Calu3 (cell line): Measurements from ENCODE around the gene RAB29. TPM values are rescaled to one million over a fixed set of nuclear protein-coding genes. Genes with fewer than 3 reads are reported as not detected.
"Not testable (repeated sequence)": the region's sequence is repeated elsewhere in the genome, so short reads cannot be mapped to it uniquely, and the experiment has no call there.

Experiments
- BruUV-seq: library from RNA; stranded (reverse); fragments of 400-500 nt; replicated peaks from 2 replicates; lab custom pipeline; 2021; lab: Mats Ljungman, UMichigan
- CTCF ChIA-PET: fragments of 300-600 bp; sonication (Branson Sonifier 250); formaldehyde crosslinking; loops from one replicate; lab custom pipeline; 2022; ENCODE audit warnings: antibody characterized with exemption; lab: Charles Lee
- DNase-seq: peaks from one replicate; pipeline ENCODE4 v3.0.0; 2022
- H3K27ac Mint-ChIP-seq: one replicate; pipeline ENCODE4 v1.8.0; 2022; ENCODE audit warnings: mixed read lengths; ENCODE audit not compliant: unreplicated experiment
- H3K27me3 Mint-ChIP-seq: one replicate; pipeline ENCODE4 v1.8.0; 2022; ENCODE audit warnings: mixed read lengths; ENCODE audit not compliant: unreplicated experiment
- H3K36me3 Mint-ChIP-seq: one replicate; pipeline ENCODE4 v1.8.0; 2022; ENCODE audit warnings: mild to moderate bottlenecking, moderate library complexity, mixed read lengths; ENCODE audit not compliant: insufficient read depth, unreplicated experiment
- H3K4me1 Mint-ChIP-seq: one replicate; pipeline ENCODE4 v1.8.0; 2022; ENCODE audit warnings: mild to moderate bottlenecking, low read depth, mixed read lengths; ENCODE audit not compliant: unreplicated experiment
- H3K4me3 Mint-ChIP-seq: one replicate; pipeline ENCODE4 v1.8.0; 2022; ENCODE audit warnings: mild to moderate bottlenecking, low read depth, moderate library complexity, mixed read lengths; ENCODE audit not compliant: unreplicated experiment
- H3K9me3 Mint-ChIP-seq: one replicate; pipeline ENCODE4 v1.8.0; 2022; ENCODE audit warnings: low read depth, mixed read lengths; ENCODE audit not compliant: unreplicated experiment
- intact Hi-C: fragments of 100-400 bp; cut with micrococcal nuclease; formaldehyde crosslinking; loops from one replicate; pipeline ENCODE4 v1.10.0; 2022; ENCODE audit not compliant: unreplicated experiment
- total RNA-seq: library from RNA; stranded (reverse); gene quantifications from 2 replicates; pipeline ENCODE4 v1.2.3, GENCODE V29; 2022
- TF ChIP-seq, protein P1 (sequence below): fragments of 200-600 bp; IDR thresholded peaks from one replicate; pipeline ENCODE4 v1.8.0; 2022; ENCODE audit warnings: antibody characterized with exemption; ENCODE audit not compliant: unreplicated experiment

RAB29 gene
- total RNA-seq, 1 experiment from 2014 or later: 27.1 TPM

DNA sequence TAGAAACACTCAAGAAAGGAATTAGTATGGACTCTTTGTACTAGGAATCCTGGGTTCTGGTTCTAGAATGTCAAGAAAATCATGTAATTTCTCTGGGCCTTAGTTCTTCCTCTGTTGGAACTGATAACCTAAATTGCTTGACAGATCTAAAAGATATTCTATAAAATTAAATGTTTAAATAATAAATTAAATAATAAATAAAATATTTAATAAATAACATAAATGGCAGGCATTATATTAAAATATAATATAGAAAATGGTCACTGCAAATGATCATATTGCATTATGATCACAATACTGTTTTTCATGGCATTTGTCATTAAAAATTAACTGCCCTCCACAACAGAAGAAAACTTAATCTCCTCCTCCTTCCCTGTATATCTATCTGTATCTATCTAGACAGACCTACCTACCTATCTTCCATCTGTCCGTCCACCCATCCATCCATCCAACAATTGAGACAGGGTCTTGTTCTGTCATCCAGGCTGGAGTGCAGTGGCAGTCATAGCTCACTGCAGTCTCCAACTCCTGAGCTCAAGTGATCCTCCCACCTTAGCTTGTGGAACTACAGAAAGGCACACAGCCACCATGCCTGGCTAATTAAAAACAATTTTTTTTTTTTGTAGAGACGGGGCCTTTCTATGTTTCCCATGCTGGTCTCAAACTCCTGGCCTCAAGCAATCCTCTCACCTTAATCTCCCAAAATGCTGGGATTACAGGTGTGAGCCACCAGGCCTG, 41.7 kb downstream of the RAB29 start:
- Mint-ChIP-seq H3K9me3 (no peaks in the 10 kb centered on the region), H3K27ac (no peak overlapping the region), H3K4me3 (no peak overlapping the region), H3K36me3 (peaks cover 66% of the 10 kb centered on the region), H3K4me1 (peaks cover 20% of the 10 kb centered on the region), H3K27me3 (no peaks in the 10 kb centered on the region)
- CTCF ChIA-PET: no interaction called here
- BruUV-seq: no TSS peak
- TF ChIP-seq, protein P1, sequence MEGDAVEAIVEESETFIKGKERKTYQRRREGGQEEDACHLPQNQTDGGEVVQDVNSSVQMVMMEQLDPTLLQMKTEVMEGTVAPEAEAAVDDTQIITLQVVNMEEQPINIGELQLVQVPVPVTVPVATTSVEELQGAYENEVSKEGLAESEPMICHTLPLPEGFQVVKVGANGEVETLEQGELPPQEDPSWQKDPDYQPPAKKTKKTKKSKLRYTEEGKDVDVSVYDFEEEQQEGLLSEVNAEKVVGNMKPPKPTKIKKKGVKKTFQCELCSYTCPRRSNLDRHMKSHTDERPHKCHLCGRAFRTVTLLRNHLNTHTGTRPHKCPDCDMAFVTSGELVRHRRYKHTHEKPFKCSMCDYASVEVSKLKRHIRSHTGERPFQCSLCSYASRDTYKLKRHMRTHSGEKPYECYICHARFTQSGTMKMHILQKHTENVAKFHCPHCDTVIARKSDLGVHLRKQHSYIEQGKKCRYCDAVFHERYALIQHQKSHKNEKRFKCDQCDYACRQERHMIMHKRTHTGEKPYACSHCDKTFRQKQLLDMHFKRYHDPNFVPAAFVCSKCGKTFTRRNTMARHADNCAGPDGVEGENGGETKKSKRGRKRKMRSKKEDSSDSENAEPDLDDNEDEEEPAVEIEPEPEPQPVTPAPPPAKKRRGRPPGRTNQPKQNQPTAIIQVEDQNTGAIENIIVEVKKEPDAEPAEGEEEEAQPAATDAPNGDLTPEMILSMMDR: no peak
- intact Hi-C loops: loop anchor here (2.0 kb wide), 1 partner anchor 13 kb away; no protein-coding TSS in a partner anchor
- DNase-seq: no peak

DNA sequence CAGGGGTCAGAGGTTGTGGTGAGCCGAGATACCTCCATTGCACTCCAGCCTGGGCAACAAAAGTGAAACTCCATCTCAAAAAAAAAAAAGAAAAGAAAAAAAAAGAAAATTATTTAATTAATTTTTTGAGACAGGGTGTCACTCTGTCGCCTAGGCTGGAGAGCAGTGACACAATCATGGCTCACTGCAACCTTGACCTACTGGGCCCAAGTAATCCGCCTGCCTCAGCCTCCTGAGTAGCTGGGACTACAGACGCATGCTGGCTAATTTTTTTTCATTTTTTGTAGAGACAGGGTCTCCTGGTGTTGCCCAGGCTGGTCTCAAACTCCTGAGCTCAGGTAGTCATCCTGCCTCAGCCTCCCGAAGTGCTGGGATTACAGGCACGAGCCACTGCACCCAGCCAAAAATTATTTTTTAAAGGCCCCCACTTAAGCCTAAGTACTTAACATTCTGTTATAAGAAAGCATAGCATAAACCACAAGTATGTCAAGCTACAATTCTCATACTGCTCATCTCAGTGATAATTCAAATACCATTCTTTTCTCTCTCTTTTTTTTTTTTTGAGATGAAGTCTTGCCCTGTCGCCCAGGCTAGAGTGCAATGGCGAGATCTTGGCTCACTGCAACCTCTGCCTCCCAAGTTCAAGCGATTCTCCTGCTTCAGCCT, 45.2 kb downstream of the RAB29 start:
- CTCF ChIA-PET: interaction anchor here (0.7 kb wide), 1 partner anchor 98 kb away, joined by 3 read pairs; no protein-coding TSS in a partner anchor
- H3K4me1 Mint-ChIP-seq: peaks cover 33% of the 10 kb centered on the region
- no peaks in the 10 kb centered on the region for H3K9me3 Mint-ChIP-seq
- intact Hi-C loops: no loop called here
- DNase-seq: no peak
- no TSS peak for BruUV-seq
- H3K27me3 Mint-ChIP-seq: no peaks in the 10 kb centered on the region
- H3K4me3 Mint-ChIP-seq: no peak overlapping the region
- H3K36me3 Mint-ChIP-seq: peaks cover 64% of the 10 kb centered on the region
- H3K27ac Mint-ChIP-seq: no peak overlapping the region
- TF ChIP-seq, protein P1: no peak

DNA sequence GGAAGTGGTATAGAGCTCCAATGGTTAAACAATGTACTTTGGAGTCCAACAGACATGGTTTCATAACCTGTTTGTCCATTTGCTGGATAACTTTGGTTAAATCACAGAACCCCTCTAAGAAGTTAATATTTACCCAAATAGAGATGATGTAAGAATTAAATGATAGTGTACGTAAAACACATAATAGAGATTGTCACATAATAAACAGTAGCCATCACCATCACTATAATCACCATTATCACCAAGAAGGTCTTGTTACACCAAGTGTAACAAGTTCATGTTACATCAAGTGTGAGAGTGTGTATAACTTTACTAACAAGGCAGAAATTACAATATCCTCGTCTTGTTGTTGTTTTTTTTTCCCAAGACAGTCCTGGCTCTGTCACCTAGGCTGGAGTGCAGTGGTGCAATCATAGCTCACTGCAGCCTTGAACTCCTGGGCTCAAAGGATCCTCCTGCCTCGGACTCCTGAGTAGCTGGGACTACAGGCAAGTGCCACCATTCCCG, 48.6 kb downstream of the RAB29 start:
- TF ChIP-seq, protein P1: no peak
- Mint-ChIP-seq H3K27ac (no peak overlapping the region), H3K4me3 (no peak overlapping the region), H3K27me3 (no peaks in the 10 kb centered on the region), H3K36me3 (peaks cover 65% of the 10 kb centered on the region), H3K4me1 (peaks cover 20% of the 10 kb centered on the region), H3K9me3 (no peaks in the 10 kb centered on the region)
- no TSS peak for BruUV-seq
- CTCF ChIA-PET: interaction anchor here (0.5 kb wide), 1 partner anchor 14 kb away, joined by 3 read pairs; no protein-coding TSS in a partner anchor
- DNase-seq: no peak
- intact Hi-C loops: no loop called here

DNA sequence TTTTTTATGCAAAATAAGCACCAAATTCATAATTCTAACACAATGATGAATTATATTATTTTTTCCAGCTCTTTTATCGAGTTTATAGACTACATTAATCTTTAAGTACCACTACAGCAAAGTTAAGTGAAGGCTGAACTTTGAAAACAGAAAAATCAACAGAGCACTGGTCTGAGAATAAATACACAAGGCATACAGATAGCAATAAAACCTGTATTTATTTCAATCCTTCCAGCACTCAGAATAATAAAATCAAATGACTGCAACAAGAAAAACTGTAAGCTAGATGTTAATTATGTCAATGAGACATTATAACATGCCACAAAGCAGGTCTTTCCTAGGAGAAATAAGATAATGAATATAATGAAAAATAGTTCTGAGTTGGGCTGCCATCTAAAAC, 49.8 kb downstream of the RAB29 start:
- H3K9me3 Mint-ChIP-seq: no peaks in the 10 kb centered on the region
- TF ChIP-seq, protein P1: no peak
- CTCF ChIA-PET: interaction anchor here (0.5 kb wide), 1 partner anchor 67 kb away, joined by 4 read pairs; no protein-coding TSS in a partner anchor
- H3K36me3 Mint-ChIP-seq: peaks cover 66% of the 10 kb centered on the region
- H3K4me1 Mint-ChIP-seq: peaks cover 17% of the 10 kb centered on the region
- BruUV-seq: no TSS peak
- H3K27me3 Mint-ChIP-seq: no peaks in the 10 kb centered on the region
- DNase-seq: no peak
- intact Hi-C loops: no loop called here
- no peak overlapping the region for H3K27ac Mint-ChIP-seq
- H3K4me3 Mint-ChIP-seq: no peak overlapping the region

DNA sequence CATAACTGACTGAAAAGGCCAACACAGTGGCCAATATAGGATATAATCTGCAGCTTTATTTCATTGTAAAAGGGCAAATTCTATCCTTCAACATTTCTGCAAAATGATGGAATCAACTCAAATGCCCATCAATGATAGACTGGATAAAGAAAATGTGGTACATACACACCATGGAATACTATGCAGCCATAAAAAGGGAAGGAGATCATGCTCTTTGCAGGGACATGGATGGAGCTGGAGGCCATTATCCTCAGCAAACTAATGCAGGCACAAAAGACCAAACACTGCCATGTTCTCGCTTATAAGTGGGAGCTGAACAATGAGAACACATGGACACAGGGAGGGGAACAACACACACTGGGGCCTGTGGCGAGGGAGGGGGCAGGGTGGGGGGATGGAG, 54.5 kb downstream of the RAB29 start:
- Mint-ChIP-seq H3K36me3 (peaks cover 83% of the 10 kb centered on the region), H3K4me1 (peaks cover 19% of the 10 kb centered on the region)
- H3K27me3 Mint-ChIP-seq, H3K4me3 Mint-ChIP-seq, BruUV-seq, DNase-seq, H3K9me3 Mint-ChIP-seq, intact Hi-C loops, H3K27ac Mint-ChIP-seq: not testable (repeated sequence)
- CTCF ChIA-PET: interaction anchor here (0.6 kb wide), 1 partner anchor 19 kb away, joined by 4 read pairs; no protein-coding TSS in a partner anchor
